SK-N-MC (cell line): ENCODE measurements around the gene DAND5.

Experiments
- EZH2 ChIP-seq: fragments of 200-600 bp; sonication (generic); IDR thresholded peaks from one replicate; pipeline ENCODE4 v1.6.1; 2017; ENCODE audit warnings: antibody characterized with exemption
- POLR2AphosphoS5 ChIP-seq: IDR thresholded peaks from 2 replicates; pipeline ENCODE4 v1.6.1; 2012; ENCODE audit warnings: mild to moderate bottlenecking, low read depth, low read length, borderline replicate concordance

DNA sequence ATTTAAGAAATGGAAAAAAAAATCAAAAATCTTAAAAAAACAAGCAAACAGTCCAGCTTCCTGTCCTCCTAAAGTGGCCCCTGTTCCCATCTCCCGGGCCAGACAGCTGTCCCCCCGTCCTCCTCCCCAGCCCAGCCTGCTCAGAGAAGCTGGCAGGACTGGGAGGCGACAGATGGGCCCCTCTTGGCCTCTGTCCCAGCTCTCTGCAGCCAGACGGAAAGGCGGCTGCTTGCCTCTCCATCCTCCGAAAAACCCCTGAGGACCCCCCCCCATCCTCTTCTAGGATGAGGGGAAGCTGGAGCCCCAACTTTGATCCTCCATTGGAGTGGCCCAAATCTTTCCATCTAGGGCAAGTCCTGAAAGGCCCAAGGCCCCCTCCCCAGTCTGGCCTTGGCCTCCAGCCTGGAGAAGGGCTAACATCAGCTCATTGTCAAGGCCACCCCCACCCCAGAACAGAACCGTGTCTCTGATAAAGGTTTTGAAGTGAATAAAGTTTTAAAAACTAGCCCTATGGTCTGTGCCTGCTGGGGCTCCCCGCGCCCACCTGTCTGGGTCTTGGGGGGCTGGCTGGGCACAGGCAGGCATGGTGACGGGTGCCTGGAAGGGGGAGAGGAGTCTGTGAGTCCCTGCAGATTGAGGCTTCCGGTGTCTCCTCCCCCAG, 16.1 kb upstream of the DAND5 start:
- TF ChIP-seq EZH2 = no peak
- TF ChIP-seq POLR2AphosphoS5 = peak; percentile 6; the same call in 1 of the 2 replicates
